HTR-8/SVneo (cell line): ENCODE measurements around the gene SH2B3.

Source experiments
- DNase-seq: peaks from one replicate; pipeline ENCODE4 v3.0.0; 2011; ENCODE audit warnings: low spot score, mixed read lengths; ENCODE audit not compliant: insufficient read length
- FAIRE-seq: peaks from 2 replicates; lab custom pipeline; 2011; peaks lifted over from hg19 to GRCh38; lab: Jason Lieb, UNC

SH2B3 gene

DNA sequence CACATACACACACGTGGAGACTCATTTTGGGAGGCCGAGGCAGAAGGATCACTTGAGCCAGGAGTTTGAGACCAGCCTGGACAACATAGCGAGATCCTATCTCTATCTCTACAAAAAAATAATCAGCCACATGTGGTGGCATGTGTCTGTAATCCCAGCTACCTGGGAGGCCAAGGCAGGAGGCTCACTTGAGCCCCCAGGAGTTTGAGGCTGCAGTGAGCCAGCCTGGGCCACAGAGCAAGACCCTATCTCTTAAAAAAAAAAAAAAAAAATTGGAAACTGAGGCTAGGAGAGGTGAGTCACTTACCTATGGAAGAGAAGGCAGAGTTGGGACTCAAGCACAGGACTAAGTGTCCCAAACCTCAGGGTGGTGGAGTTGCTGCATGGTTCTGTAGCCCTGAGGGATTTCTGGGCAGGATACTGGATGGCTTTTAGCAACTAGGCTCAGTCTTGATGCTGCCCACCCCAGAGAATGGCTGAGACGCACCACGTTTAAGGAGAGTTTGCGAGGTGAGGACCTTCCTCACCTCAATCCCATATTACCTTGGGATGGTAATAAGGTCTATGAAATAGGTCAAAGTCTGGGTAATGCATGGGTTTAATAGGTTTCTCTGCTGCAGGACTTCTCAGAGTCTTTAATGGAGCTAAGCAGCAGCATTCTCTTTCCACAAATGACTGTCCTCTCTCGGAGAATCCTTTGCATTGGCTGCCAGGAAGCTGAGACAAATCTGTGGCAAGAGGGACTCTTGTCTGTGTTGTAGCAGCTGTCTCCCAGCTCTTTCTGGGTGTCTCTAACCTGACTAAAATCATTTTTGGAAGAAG is 35.6 kb downstream of the SH2B3 start:
- DNase-seq (no peak), FAIRE-seq (no peak)

DNA sequence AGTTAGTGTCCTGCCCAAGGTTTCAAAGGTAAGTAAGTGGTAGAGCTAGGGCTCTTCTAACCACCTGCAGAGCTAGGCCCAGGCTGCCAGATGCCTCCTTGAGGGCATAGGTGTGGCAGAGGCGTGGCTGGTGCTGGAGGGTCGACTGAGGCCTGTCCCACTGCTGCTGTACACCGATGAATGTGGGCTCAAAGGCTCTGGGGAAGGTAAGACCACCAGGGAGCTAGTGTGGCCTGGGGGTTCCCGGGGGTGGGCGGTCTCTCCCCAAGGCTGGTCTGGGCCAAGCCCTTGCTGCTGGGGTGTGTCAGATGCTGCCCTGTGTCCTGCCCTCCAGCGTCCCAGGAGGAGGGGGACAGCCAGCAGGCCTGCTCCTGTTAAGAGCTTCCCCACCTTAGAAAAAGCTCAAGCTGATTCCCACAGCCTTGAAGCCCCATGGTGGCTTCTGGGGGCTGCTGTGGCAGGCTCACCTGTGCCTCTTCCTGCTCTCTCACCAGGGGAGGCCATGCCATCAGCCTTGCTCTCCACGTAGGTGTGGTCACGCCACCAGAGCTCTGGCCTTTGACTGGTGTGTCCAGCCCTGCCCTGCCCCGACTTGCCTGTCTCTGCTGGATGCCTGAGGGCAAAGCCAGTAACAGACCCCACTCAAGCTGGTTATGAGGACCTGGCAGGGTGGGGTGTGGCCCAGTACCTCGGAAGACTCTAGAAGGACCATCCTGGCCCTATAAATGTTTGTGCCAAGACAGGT is 36.8 kb downstream of the SH2B3 start:
- DNase-seq (no peak), FAIRE-seq (no peak)

DNA sequence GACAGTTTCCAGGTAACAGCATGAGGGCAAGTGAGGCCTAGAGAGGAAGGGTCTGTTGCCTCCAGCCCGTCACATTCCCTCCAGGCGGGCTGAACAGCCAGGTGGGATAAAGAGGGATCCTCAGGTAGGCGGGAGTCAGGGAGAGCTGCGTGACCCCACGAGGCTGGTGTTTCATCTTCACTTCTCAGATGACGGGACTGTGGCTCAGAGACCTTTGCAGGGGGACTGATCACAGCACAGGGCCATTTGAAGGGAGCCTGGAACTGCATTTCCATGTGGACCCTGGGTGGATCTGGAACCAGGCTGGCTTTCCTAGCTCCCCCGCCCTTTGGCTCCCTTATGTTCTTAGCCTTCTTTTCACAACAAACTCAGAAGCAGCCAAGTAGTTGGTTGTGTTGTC is 37.4 kb downstream of the SH2B3 start:
- no peak for FAIRE-seq

DNA sequence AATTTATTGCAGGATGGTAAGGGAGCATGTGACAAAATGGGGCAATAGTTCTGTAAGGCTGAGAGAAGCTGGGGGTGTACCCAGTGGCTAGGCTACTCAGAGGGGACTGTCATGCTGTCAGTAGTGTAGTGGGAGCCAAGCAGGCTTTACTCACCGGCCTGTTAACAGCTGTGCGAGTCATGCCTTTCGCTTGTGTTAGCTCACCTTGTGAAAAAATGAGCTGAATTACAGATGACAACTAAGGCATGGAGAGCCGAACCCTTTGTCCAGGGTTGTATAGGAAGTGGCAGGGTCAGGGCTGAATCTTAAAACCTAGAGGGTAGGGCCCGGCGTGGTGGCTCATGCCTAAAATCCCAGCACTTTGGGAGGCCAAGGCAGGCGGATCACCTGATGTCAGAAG is 37.9 kb downstream of the SH2B3 start:
- FAIRE-seq: no peak
- no peak for DNase-seq

More for the DNA sequence above, 37.4 kb downstream of the SH2B3 start:
- DNase-seq: no peak

DNA sequence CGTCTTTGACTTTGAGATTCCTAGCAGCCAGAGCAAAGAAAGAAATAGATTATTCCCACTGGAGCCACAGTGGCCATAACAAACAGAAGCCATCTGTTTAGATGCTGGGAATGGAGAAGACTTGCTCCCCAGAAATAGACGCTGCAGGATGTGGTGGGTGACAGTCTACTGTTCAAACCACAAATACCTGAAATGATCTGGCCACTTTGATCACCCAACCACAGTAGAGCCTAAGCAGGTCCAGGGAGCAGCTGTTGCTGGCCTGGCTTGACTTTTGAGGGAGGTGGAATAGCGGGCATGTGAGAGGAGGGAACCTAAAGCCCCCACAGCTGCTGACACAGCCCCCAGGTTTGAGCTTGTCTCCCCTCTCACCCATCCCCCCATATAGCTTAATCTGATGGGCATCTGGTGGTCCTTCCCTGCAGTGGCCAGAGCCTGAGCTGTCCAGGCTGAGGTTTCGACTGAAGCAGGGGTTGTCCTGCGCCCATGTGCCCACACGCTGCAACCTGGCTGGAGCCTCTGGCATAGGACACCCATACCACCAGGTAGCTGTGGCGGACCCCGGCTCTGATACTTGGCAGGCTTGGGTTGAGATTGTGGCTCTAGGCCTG is 38.7 kb downstream of the SH2B3 start:
- no peak for FAIRE-seq
- no peak for DNase-seq

- FAIRE-seq: no peak
- DNase-seq: no peak
Observed at GRCh38 chr12:111444925-111445725, 39.4 kb downstream of the SH2B3 start.

- FAIRE-seq (no peak), DNase-seq (no peak)
Observed at GRCh38 chr12:111445726-111446581, 40.2 kb downstream of the SH2B3 start.

- FAIRE-seq (no peak), DNase-seq (no peak)
Observed at GRCh38 chr12:111446631-111447570, 41.2 kb downstream of the SH2B3 start.

DNA sequence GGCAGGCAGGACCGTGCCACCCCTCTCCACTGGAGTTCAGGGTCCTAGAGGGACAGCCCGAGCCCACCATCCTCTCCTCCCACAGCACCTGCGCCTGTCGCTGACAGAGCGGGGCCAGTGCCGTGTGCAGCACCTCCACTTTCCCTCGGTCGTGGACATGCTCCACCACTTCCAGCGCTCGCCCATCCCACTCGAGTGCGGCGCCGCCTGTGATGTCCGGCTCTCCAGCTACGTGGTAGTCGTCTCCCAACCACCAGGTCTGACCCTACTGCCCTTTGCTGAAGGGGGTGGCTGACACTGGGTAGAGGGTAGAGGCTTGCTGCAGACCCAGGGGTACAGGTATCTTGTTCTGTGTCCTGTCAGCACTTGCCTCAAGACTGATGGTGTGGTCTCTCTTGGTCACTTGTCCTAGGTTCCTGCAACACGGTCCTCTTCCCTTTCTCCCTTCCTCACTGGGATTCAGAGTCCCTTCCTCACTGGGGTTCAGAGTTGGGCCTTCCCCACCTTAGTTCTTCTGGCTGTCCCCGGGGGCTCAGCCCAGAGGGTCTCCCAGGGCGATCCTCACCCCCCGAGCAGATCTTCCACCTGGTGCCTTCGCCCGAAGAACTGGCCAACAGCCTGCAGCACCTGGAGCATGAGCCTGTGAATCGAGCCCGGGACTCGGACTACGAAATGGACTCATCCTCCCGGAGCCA is 42.0 kb downstream of the SH2B3 start:
- DNase-seq: no peak

DNA sequence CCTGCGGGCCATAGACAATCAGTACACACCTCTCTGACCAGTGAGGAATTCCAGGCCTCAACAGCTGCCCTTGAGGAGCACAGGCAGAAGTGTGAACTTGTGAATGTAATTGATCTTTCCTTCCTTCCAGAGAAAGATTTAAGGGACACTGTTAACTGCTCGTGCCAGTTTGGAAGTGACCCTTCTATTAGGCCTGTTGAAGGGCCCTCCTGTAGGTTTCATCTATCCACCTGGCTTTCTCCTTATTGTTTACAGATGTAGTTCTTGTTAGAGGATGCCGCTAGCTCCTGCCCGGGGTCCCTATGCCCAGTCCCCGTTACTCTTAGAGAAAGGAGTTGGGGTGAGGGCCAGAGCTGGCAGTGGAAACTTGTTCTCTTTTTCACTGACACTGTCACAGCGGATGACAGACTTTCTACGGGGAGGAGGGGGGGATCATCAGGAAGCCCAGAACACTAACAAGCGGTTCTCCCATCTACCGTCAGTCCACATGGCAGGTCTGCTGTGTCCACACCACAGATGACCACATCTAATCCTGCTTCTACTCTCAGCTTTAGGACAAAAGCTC is 42.6 kb downstream of the SH2B3 start:
- no peak for DNase-seq
- FAIRE-seq: no peak

More for the DNA sequence above, 42.0 kb downstream of the SH2B3 start:
- FAIRE-seq: no peak

GRCh38 chr12:111448846-111449790 is 43.4 kb downstream of the SH2B3 start:
- FAIRE-seq: no peak
- no peak for DNase-seq

- no peak for DNase-seq
- no peak for FAIRE-seq
Observed at GRCh38 chr12:111450676-111451075, 45.0 kb downstream of the SH2B3 start.

GRCh38 chr12:111451232-111451631 is 45.5 kb downstream of the SH2B3 start:
- DNase-seq (no peak), FAIRE-seq (no peak)

GRCh38 chr12:111451649-111452129 is 46.0 kb downstream of the SH2B3 start:
- DNase-seq (peak; percentile 45), FAIRE-seq (no peak)

GRCh38 chr12:111453071-111453989 is 47.6 kb downstream of the SH2B3 start:
- no peak for FAIRE-seq

More at GRCh38 chr12:111453071-111453989, 47.6 kb downstream of the SH2B3 start:
- DNase-seq: no peak
